Endodermal cell (in vitro differentiated cells): Measurements from ENCODE around the gene RHBDL3. TPM values are rescaled to one million over a fixed set of nuclear protein-coding genes. Genes with fewer than 3 reads are reported as not detected.

ENCODE experiments used
- DNase-seq: peaks from one replicate; pipeline ENCODE4 v3.0.0-alpha.2; 2017
- H3K27ac ChIP-seq: 2 replicates; pipeline ENCODE4 v1.5.1; 2013; ENCODE audit warnings: mild to moderate bottlenecking, low read depth, low read length, moderate library complexity
- H3K27me3 ChIP-seq: 2 replicates; pipeline ENCODE4 v1.6.1; 2013; ENCODE audit warnings: mild to moderate bottlenecking, low read length, moderate library complexity; ENCODE audit not compliant: insufficient read depth, control insufficient read depth, poor library complexity, severe bottlenecking
- H3K36me3 ChIP-seq: 2 replicates; pipeline ENCODE4 v1.7.0; 2013; ENCODE audit warnings: mild to moderate bottlenecking, low read length, moderate library complexity; ENCODE audit not compliant: control insufficient read depth, insufficient read depth
- H3K4me1 ChIP-seq: one replicate; pipeline ENCODE4 v1.7.0; 2013; ENCODE audit warnings: low read length; ENCODE audit not compliant: control insufficient read depth, insufficient read depth
- H3K4me3 ChIP-seq: 2 replicates; pipeline ENCODE4 v1.5.1; 2013; ENCODE audit warnings: mild to moderate bottlenecking, low read length, moderate library complexity
- H3K9ac ChIP-seq: 2 replicates; pipeline ENCODE4 v1.6.1; 2013; ENCODE audit warnings: mild to moderate bottlenecking, low read length, moderate library complexity; ENCODE audit not compliant: poor library complexity, severe bottlenecking; ENCODE audit errors: extremely low read depth
- H3K9me3 ChIP-seq: 2 replicates; pipeline ENCODE4 v1.6.1; 2013; ENCODE audit warnings: mild to moderate bottlenecking, low read length, moderate library complexity; ENCODE audit not compliant: control insufficient read depth
- H3K27ac Mint-ChIP-seq: 2 replicates; pipeline ENCODE4 v1.8.0; 2020; ENCODE audit warnings: mixed read lengths
- H3K27me3 Mint-ChIP-seq: 2 replicates; pipeline ENCODE4 v1.8.0; 2021; ENCODE audit warnings: mild to moderate bottlenecking, mixed read lengths; ENCODE audit not compliant: insufficient read depth
- H3K36me3 Mint-ChIP-seq: 2 replicates; pipeline ENCODE4 v1.8.0; 2020; ENCODE audit warnings: low read depth, mixed read lengths
- H3K4me1 Mint-ChIP-seq: 2 replicates; pipeline ENCODE4 v1.8.0; 2020; ENCODE audit warnings: mixed read lengths
- H3K4me3 Mint-ChIP-seq: 2 replicates; pipeline ENCODE4 v1.8.0; 2020; ENCODE audit warnings: mild to moderate bottlenecking, moderate library complexity, mixed read lengths
- H3K9me3 Mint-ChIP-seq: 2 replicates; pipeline ENCODE4 v1.8.0; 2020; ENCODE audit warnings: mild to moderate bottlenecking, mixed read lengths
- CTCF ChIP-seq: fragments of 200-600 bp; sonication (generic); conservative IDR thresholded peaks from 2 replicates; pipeline ENCODE4 v1.5.0; 2021; ENCODE audit warnings: antibody characterized with exemption, mild to moderate bottlenecking
- WGBS, 2 experiments: methylation state at CpG; one replicate each; pipeline versions ENCODE4 v1.1.5 to v1.1.7; 2013; ENCODE audit warnings: missing lambda C conversion rate in 2 of 2, mixed read lengths in 1 of 2; ENCODE audit not compliant: insufficient coverage in 1 of 2, insufficient read length in 1 of 2; 5-methylcytosine and 5-hydroxymethylcytosine counted together
- total RNA-seq, 2 donors: library from RNA; stranded (reverse); fragmentation: NEBNext Ultra II Directional in 1 of 2; extraction: Animal tissue kit (Norgen Biotek cat#: 25700) in 1 of 2; gene quantifications; 2 replicates in 1 of 2; 3 replicates in 1 of 2; pipeline ENCODE4 v1.2.1, GENCODE V29; 2021

The RHBDL3 gene
- total RNA-seq, 2 donors from 2014 or later, result 0.35 to 1.4 TPM

- Histone ChIP-seq H3K4me3 (no peak overlapping the region), H3K4me1 (no peaks in the 10 kb centered on the region), H3K9me3 (no peaks in the 10 kb centered on the region), H3K27me3 (no peaks in the 10 kb centered on the region), H3K9ac (no peak overlapping the region), H3K27ac (no peak overlapping the region), H3K36me3 (peaks cover 64% of the 10 kb centered on the region)
- WGBS, 2 experiments, result 94 to 100% methylated on average over 1 to 4 of the region's 4 CpGs
- no peaks in the 10 kb centered on the region for H3K4me1 Mint-ChIP-seq
- H3K4me3 Mint-ChIP-seq, result no peak overlapping the region
- DNase-seq, result peak; percentile 7
- TF ChIP-seq CTCF, result no peak
- no peak overlapping the region for H3K27ac Mint-ChIP-seq
- no peaks in the 10 kb centered on the region for H3K27me3 Mint-ChIP-seq
- H3K9me3 Mint-ChIP-seq, result no peaks in the 10 kb centered on the region
- peaks cover 65% of the 10 kb centered on the region for H3K36me3 Mint-ChIP-seq
Measured at GRCh38 chr17:32335687-32336086, 70.1 kb downstream of the RHBDL3 start.

- Histone ChIP-seq H3K9ac (peak overlapping the region; percentile 42), H3K4me3 (peak overlapping the region; percentile 81), H3K27me3 (no peaks in the 10 kb centered on the region), H3K27ac (peak overlapping the region; percentile 76), H3K9me3 (no peaks in the 10 kb centered on the region), H3K4me1 (no peaks in the 10 kb centered on the region), H3K36me3 (peaks cover 19% of the 10 kb centered on the region)
- Mint-ChIP-seq H3K36me3 (peaks cover 21% of the 10 kb centered on the region), H3K27ac (peak overlapping the region; percentile 87), H3K27me3 (no peaks in the 10 kb centered on the region), H3K9me3 (no peaks in the 10 kb centered on the region), H3K4me3 (peak overlapping the region; percentile 81), H3K4me1 (peaks cover 8% of the 10 kb centered on the region)
- peak; percentile 48 for TF ChIP-seq CTCF
- 18 to 33% methylated on average over 7 to 12 of the region's 13 CpGs for WGBS, 2 experiments
- DNase-seq, result no peak
Measured at GRCh38 chr17:32341141-32341856, 75.7 kb downstream of the RHBDL3 start.

- peak; percentile 96 for DNase-seq
Measured at GRCh38 chr17:32341857-32342602, 76.4 kb downstream of the RHBDL3 start, which contains the start of gene C17orf75. C17orf75 (minus strand) TSS chr17:32342173; CDS start chr17:32342139, 34 bp downstream.

More at GRCh38 chr17:32341857-32342602, 76.4 kb downstream of the RHBDL3 start, which contains the start of gene C17orf75:
- Histone ChIP-seq H3K4me1 (no peaks in the 10 kb centered on the region), H3K27me3 (no peaks in the 10 kb centered on the region), H3K36me3 (peaks cover 11% of the 10 kb centered on the region), H3K9me3 (no peaks in the 10 kb centered on the region), H3K4me3 (peak within 1 kb of the TSS; percentile 81), H3K9ac (peak within 1 kb of the TSS; percentile 62), H3K27ac (peak within 1 kb of the TSS; percentile 76)
- no peak for TF ChIP-seq CTCF
- peak within 1 kb of the TSS; percentile 87 for H3K27ac Mint-ChIP-seq
- no peaks in the 10 kb centered on the region for H3K27me3 Mint-ChIP-seq
- 10 to 31% methylated on average over 14 to 47 of the region's 47 CpGs for WGBS, 2 experiments
- peak within 1 kb of the TSS; percentile 81 for H3K4me3 Mint-ChIP-seq
- peaks cover 21% of the 10 kb centered on the region for H3K36me3 Mint-ChIP-seq
- H3K4me1 Mint-ChIP-seq, result peaks cover 8% of the 10 kb centered on the region
- H3K9me3 Mint-ChIP-seq, result no peaks in the 10 kb centered on the region
